HG02840 (cell line): ENCODE data around the gene C15orf61.

Experiments used
- ATAC-seq: cut with Tn5 transposase; IDR thresholded peaks from one replicate; pipeline ENCODE4 v1.9.1; 2021; ENCODE audit warnings: mild to moderate bottlenecking, moderate library complexity, moderate number of reproducible peaks; ENCODE audit not compliant: unreplicated experiment, low FRiP score

The C15orf61 gene

DNA sequence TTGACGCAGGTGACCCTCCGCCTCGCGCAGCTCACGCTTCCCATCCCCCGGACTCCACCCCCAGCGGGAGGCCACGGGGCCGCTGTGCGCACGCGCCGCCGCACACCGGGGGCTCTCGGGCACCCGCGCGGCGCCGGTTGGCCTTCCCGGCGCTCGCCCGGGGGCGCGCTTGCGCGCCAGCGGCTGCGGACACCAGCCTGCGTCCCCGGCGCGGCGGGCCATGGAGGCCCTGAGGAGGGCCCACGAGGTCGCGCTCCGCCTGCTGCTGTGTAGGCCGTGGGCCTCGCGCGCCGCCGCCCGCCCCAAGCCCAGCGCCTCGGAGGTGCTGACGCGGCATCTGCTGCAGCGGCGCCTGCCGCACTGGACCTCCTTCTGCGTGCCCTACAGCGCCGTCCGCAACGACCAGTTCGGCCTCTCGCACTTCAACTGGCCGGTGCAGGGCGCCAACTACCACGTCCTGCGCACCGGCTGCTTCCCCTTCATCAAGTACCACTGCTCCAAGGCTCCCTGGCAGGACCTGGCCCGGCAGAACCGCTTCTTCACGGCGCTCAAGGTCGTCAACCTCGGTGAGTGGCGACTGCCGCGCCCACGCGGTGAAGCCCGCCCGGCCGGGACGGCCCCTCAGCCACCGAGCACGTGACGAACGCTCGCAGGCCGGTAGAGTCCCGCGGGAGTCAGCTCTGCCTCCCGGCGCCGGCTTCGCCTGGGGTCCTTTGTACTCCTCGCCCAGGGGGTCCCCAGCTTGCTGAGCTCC, at the start of gene C15orf61:
Gene C15orf61 (plus strand): TSS at position 103 of the 754 bp plus-strand sequence. CDS start 118 bp downstream, at position 221.
- ATAC-seq = peak; percentile 80

- no peak for ATAC-seq
These were observed 48.0 kb upstream of the C15orf61 start for GRCh38 chr15:67472957-67473356.

DNA sequence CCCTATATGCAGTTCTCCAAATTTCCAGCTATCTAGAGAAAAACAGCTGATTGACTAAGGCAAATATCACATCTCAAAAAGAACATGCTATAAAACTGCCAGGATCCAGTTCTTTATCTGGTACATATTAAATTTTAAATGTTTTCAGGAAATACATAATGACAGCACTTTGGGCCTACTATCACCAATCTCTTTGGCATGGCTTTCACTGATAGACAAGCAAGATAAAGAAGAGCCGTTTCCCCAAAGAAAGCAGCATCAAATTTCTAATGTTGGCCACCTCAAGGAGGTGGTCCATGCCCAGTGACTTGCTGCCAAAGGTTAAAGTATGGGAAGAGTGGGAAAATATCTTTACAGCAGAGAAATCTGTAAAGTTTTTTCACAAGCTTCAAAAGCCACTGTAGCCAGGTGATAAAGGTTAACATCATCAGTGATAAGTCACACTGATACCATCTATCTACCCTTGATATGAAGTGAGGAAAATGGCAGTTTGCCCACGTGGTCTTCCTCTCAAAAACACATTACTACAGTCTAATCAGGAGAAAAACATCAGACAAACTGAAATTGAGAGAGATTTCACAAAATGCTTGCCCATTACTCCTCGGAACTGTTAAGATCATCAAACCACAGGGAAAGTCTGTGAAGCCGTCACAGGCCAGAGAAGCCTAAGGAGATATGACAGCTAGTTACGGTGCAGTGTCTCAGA, 46.4 kb upstream of the C15orf61 start:
- no peak for ATAC-seq

DNA sequence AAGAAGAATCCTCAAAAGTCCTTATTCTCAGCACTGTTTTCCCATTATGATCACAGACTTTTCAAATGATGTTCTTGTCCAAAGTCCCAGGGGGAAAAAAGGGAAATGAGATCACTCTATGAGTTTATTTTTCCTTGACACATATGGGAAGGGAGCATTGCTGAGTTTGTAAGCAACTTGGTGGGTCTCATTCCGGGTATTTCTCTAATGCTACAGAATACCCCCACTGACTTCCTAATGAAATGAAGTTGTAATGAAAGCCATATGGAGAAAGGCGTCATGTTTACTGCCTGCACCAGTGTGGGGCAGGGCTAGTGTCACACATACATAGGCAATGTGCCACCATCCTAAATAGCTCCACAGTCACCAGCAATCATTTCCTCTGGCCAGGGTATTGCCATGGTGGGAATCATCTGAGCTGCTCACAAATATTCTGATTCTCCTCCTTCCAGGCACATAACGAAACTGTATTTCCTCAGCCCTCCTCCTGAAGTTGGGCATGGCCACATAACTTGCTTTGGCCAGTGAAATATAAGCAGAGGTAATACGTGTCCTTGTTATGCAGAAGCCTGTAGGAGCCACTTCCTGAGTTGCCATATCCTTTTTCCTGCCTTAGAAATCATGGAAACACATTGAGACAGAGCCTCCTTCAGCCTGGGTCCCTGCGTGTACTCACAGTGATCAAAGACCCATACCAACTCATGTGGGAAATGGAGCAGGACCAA, 41.0 kb upstream of the C15orf61 start:
- ATAC-seq = no peak

DNA sequence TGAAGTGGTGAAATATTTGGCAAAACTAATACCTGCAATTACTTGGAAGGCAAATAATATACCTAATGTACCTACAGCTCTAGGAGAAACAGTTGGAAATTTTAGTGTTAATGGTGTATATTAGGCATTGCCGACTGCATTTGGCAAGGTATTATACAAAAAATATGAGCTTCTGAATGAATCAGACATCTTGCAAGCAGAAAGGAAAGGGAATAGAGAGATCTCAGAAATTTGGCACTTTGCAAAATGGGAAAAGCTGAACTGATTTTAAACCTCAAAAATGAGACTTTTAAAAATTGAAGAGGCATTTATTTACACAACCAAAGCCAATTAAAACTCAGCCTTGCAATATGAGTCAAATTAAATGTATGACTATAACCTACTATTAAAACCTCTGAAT, 40.2 kb upstream of the C15orf61 start:
- no peak for ATAC-seq

GRCh38 chr15:67481680-67482079, 39.3 kb upstream of the C15orf61 start:
- ATAC-seq = no peak

DNA sequence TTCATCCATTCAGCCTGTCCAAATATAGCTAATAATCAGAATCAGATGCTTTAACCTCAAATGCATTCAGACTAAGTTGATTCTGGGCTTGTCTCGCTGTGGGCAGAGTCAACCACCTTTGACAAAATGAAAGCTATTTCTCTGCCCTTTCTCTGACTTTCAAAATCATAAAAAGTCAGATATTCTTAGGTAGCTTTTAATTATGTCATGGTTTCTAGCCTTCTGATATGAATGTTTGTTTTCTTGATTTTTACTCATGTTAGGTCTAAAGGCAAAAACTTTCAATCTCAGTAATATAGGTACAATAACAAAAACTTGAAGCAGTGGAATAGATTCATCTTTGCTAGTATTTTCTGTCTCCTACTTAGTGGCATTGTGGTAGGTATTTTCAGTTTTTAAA, 25.3 kb upstream of the C15orf61 start:
- no peak for ATAC-seq

DNA sequence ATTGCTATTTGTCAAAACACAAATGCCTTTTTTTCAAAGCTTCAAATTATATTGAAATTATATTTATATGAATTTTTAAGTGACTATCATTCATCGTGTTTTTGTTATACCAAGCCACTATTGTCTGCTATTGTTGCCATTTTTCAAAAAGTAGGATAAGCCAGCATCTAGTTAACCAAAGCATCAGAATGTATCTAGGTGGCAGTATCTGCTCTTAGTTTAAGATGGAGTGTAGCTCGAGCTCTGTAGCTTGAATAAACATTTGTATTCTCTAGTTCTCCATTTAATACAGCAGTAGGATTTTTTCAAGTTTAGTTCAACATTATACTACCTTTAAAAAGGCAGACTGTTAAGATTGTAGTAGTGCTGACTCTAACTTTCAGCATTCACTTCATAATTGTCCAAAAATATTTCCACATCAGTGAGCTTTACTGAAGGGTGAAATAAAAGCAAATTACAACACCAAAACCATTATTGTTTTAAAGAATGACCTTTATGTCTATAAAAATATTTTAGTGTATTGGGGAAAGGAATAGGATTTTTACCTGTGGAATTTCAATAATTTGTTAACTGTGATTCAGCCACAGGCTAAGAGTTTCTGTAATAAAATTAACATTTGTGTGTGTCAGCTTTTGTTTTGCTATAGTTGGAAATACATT, 19.6 kb upstream of the C15orf61 start:
- no peak for ATAC-seq

- no peak for ATAC-seq
These were observed 19.0 kb upstream of the C15orf61 start for GRCh38 chr15:67501836-67502461.

GRCh38 chr15:67504056-67504455, 16.9 kb upstream of the C15orf61 start:
- ATAC-seq = no peak

GRCh38 chr15:67504796-67505195, 16.1 kb upstream of the C15orf61 start:
- ATAC-seq = no peak

DNA sequence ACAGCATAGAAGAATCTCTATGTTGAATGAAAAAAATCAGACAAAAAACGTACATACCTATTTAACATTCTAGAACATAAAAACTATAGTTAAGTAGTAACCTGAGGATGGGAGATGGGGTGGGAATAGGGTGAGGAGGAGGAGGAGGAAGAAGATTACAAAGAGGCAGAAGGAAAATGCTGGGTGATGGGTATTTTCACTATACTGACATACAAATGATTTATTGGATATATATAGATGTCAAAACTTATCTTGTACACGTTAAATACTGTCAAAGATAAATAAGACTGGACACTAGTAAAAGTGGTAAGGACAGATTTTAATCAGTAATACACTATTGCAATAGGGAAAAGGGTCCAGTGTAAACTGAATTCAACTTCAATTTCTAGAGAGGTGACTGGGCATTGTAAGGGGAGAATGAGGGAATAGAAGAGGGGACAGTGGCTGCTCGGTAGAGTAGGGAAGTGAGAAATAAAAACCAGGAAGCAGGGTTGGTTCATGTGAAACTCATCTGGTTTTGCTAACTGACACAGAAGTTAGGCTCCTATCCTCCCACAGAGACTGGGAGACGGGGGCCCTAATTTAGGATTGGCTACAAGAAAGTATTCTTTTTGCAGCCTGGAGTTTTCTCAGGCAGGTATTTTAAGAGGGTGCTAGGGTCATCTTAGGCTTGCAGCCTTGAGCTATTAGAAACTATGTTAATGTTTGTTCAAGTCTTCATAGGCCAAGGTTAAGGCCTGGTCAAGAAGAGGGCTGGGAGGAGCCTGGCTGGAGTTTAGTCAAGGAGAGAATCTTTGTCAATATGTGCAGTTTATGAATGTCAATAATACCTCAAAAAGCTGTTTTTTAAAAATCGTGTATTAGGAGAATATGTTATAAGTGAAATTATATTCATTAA, 15.0 kb upstream of the C15orf61 start:
- ATAC-seq = no peak

GRCh38 chr15:67506775-67507747, 13.9 kb upstream of the C15orf61 start:
- no peak for ATAC-seq

- ATAC-seq = no peak
These were observed 12.5 kb upstream of the C15orf61 start for GRCh38 chr15:67508407-67508806.

DNA sequence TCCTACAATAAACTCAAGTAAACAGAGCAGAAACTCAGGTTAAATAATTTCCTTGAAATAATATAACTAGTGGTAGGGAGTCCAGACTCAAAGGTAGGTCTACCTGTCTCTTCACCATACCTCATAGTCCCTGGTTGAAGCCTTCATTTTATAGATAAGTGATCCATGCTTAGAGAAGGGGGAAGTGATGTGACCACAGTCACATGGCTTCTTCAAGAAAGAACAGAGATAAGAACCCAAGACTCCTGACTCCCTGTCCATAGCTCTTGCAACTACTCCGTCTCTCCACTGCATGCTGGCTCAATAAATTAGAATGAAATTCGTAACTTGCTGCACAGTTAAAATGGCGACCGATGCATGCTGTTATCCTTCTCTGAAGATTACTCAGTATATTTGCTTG, 11.0 kb upstream of the C15orf61 start:
- no peak for ATAC-seq

DNA sequence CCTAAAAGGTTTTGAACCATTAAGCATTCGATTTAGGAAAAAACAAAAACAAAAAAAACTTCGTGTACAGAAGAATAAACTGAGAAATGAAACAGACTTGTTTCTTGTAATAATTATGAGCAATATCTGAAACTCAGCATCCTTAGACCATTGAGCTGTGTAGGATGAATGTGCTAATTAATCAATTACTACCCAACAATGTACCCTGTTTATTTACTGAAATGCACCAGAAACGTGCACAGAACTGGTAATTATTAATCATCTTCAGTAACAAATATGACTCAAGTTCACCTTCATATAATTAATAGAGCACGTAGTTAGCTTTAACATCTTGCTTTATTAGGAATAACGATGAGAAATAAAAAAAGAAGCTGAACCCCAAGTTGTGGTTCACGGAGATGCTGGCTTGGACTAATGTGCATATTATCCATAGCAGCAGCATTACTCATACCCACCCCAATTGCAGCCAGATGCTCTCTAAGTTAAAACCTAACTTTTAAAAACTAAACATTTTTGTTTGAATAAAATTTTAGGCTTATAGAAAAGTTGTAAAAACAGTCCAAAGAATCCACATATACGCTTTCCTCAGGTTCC, 10.2 kb upstream of the C15orf61 start:
- ATAC-seq = no peak

DNA sequence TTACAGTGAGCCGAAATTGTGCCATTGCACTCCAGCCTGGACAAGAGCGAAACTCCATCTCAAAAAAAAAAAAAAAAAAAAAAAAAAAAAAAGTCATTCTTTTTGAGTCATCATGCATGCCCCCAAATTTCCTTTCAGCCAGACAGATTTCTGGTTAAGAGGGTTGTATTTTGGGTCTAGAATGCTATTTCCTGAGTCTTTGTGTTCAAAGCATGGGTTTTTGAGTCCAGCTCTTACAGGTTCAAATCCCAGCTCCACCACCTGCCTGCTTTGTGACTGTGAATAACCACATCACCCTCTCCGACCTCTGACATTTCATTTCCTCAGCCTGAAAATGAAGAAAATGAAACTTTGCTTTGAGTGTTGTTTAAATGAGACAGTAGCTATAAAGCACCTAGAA, 9.3 kb upstream of the C15orf61 start:
- no peak for ATAC-seq

DNA sequence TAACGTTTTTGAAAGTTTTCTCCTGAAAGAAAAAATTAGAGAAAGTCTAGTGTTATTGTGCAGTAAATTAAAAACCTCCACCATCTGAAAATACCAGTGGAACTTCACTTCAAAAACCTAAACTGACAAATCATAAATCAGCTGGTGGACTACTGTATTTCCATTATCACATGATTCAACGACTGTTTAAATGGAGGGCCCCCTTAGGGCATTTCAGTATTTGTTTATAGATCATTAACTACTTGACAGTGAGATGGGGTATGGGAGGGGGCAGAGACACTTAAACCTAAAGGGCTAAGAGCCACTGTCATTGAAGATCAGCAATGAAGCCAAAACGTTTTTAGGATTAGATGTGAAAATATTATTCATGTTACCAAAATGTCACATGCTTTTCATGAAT, 8.8 kb upstream of the C15orf61 start:
- no peak for ATAC-seq
